Colonic mucosa (tissue), 4 donors: ENCODE data around the gene ANP32A. TPM values are rescaled to one million over a fixed set of nuclear protein-coding genes. Genes with fewer than 3 reads are reported as not detected.

Experiments used
- DNase-seq: peaks from one replicate; pipeline ENCODE4 v3.0.0-alpha.2; 2020
- H3K27ac ChIP-seq: fragments of 200-600 bp; one replicate; pipeline ENCODE4 v1.8.0; 2021
- H3K27me3 ChIP-seq: fragments of 200-600 bp; one replicate; pipeline ENCODE4 v1.8.0; 2021
- H3K36me3 ChIP-seq: fragments of 200-600 bp; one replicate; pipeline ENCODE4 v1.8.0; 2021
- H3K4me1 ChIP-seq: fragments of 200-600 bp; one replicate; pipeline ENCODE4 v1.8.0; 2021; ENCODE audit warnings: mild to moderate bottlenecking
- H3K4me3 ChIP-seq: fragments of 200-600 bp; one replicate; pipeline ENCODE4 v1.8.0; 2021
- H3K9ac ChIP-seq, 2 donors: one replicate each; pipeline ENCODE4 v1.7.0; 2013; ENCODE audit warnings: control low read depth in 2 of 2, low read depth in 2 of 2, low read length in 2 of 2
- H3K9me3 ChIP-seq: fragments of 200-600 bp; one replicate; pipeline ENCODE4 v1.8.0; 2021
- intact Hi-C: fragments of 100-400 bp; cut with DNase I; formaldehyde crosslinking; loops from one replicate; pipeline ENCODE4 v1.14.1; 2022
- total RNA-seq, 2 donors: library from RNA; stranded (reverse); fragmentation: NEBNext Ultra II Directional in 1 of 2; extraction: Animal tissue kit (Norgen Biotek cat#: 25700) in 1 of 2; gene quantifications; one replicate each; pipeline ENCODE4 v1.2.1, GENCODE V29; 2021
- TF ChIP-seq, protein P1 (sequence below): fragments of 200-600 bp; IDR thresholded peaks from one replicate; pipeline ENCODE4 v1.8.0; 2022; ENCODE audit warnings: antibody characterized with exemption, mild to moderate bottlenecking
- donor health status: healthy.
- donor health status: DM: no; HTN: no; CAD: no.
- donor health status: DM: no; HTN: no; CAD: no.

Gene ANP32A
- total RNA-seq, 2 donors from 2014 or later = 126 to 177 TPM

DNA sequence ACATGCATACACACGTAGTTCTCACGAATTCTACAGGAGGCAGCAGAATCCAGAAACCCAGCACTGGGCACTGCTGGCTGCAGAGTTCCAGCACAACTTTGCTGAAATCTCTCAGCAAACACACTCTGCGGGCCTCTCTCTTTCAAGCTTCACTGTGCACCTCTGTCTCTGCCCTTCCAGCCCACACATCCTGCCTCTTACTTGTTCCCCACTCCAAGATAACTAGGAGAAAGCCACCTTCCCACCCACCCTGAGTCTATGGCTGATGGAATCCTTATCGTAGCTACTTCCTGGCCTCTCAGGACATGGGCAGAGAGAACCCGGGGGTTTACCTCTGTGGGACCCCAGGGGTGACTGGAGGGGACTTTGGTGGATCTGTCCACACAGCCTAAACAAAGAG is 11.9 kb downstream of the ANP32A start:
- peaks cover 6% of the 10 kb centered on the region for H3K4me1 ChIP-seq

DNA sequence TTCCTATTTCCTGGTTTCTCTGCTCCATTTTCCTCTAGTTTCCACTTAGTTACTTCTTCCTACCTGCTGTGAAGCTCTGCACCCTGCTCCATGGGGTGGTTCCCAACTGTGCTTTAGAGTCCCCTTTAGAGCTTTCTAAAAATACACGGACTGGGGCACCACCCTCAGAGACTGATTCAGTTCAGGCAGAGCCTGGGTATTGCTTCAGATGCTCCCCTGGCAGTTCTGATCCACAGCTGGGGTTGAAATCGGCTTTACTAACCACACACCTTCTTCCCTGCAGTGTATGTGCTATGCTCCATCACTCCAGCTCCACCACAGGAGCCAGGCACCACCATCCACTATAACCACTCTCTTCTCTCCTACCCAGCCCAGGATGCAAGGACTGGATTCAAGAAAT is 12.6 kb downstream of the ANP32A start:
- no peaks in the 10 kb centered on the region for H3K36me3 ChIP-seq
- H3K4me1 ChIP-seq = peaks cover 4% of the 10 kb centered on the region
- TF ChIP-seq, protein P1, sequence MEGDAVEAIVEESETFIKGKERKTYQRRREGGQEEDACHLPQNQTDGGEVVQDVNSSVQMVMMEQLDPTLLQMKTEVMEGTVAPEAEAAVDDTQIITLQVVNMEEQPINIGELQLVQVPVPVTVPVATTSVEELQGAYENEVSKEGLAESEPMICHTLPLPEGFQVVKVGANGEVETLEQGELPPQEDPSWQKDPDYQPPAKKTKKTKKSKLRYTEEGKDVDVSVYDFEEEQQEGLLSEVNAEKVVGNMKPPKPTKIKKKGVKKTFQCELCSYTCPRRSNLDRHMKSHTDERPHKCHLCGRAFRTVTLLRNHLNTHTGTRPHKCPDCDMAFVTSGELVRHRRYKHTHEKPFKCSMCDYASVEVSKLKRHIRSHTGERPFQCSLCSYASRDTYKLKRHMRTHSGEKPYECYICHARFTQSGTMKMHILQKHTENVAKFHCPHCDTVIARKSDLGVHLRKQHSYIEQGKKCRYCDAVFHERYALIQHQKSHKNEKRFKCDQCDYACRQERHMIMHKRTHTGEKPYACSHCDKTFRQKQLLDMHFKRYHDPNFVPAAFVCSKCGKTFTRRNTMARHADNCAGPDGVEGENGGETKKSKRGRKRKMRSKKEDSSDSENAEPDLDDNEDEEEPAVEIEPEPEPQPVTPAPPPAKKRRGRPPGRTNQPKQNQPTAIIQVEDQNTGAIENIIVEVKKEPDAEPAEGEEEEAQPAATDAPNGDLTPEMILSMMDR = no peak
- H3K9me3 ChIP-seq = no peaks in the 10 kb centered on the region
- no peaks in the 10 kb centered on the region for H3K27me3 ChIP-seq
- no peak overlapping the region for H3K4me3 ChIP-seq
- H3K9ac ChIP-seq = no peak overlapping the region
- intact Hi-C loops = no loop called here
- no peak for DNase-seq
- H3K27ac ChIP-seq = no peak overlapping the region

More for the DNA sequence above, 11.9 kb downstream of the ANP32A start:
- no peak overlapping the region for H3K9ac ChIP-seq
- no peaks in the 10 kb centered on the region for H3K27me3 ChIP-seq
- DNase-seq = no peak
- H3K36me3 ChIP-seq = no peaks in the 10 kb centered on the region
- H3K4me3 ChIP-seq = no peak overlapping the region
- TF ChIP-seq, protein P1 = no peak
- intact Hi-C loops = no loop called here
- H3K9me3 ChIP-seq = no peaks in the 10 kb centered on the region
- H3K27ac ChIP-seq = no peak overlapping the region

DNA sequence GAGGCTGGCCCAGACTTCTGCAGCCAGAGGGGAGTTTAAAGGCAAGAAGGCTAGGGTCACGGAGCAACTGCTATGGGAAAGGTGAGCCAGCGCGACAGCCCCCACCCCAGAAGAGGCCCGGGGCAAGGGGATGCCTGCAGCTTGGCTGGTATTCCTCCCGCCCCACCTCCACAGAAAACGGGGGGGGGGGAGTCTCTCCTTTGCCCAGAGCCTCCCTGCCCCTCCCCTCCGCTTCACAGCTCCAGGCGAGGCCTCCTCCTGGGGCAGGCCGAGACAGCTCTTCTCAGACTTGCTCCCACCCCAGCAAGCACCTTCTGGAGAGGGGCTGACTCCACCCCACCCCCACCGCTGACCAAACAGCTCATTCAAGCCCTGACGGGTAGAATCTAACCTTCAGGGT is 13.4 kb downstream of the ANP32A start:
- TF ChIP-seq, protein P1 = no peak
- intact Hi-C loops = no loop called here
- Histone ChIP-seq H3K36me3 (no peaks in the 10 kb centered on the region), H3K27me3 (no peaks in the 10 kb centered on the region), H3K4me3 (no peak overlapping the region), H3K9me3 (no peaks in the 10 kb centered on the region), H3K4me1 (no peaks in the 10 kb centered on the region), H3K9ac (no peak overlapping the region), H3K27ac (no peak overlapping the region)
- no peak for DNase-seq

DNA sequence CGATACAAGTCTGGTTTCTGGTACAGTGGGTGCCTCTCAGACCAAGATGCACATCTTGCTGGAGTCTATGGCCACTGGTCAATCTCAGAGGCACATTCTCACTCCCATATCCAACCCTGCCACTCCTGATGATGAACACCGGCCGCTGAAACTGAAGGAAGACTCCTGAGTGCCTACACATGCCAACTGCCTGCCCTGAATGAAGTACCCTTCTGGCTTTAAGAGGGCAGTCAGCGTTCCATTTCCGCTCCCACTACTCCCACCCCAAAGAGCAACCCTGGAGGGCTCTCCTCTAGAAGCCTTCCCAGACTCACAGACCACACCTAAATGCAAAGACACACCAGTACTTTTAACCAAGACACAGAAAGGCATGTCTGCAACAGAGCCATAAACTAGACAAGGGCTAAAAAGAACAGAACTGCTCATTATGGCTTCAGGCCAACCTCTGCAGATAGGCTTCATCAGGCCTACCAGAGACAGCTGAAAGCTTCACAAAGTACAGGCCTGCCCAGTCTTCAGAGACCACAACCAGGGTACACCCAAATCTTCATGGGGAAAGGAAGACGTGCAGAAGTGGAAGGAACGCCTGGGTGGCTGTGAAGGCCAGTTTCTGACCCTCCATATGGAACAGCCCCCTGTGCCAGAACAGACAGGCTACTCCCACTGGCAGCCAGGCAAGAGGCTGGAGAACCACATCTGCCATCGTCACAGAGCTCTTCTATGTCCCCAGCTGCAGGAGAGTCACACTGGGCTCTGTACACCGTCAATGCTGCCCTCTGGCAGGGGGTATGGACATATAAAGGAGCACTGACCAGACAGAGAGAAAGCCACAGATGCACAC is 14.3 kb downstream of the ANP32A start:
- no peaks in the 10 kb centered on the region for H3K4me1 ChIP-seq
- no peak overlapping the region for H3K9ac ChIP-seq
- H3K9me3 ChIP-seq = no peaks in the 10 kb centered on the region
- TF ChIP-seq, protein P1 = no peak
- H3K27ac ChIP-seq = no peak overlapping the region
- H3K36me3 ChIP-seq = no peaks in the 10 kb centered on the region
- no peak for DNase-seq
- no peaks in the 10 kb centered on the region for H3K27me3 ChIP-seq
- H3K4me3 ChIP-seq = no peak overlapping the region
- intact Hi-C loops = no loop called here

DNA sequence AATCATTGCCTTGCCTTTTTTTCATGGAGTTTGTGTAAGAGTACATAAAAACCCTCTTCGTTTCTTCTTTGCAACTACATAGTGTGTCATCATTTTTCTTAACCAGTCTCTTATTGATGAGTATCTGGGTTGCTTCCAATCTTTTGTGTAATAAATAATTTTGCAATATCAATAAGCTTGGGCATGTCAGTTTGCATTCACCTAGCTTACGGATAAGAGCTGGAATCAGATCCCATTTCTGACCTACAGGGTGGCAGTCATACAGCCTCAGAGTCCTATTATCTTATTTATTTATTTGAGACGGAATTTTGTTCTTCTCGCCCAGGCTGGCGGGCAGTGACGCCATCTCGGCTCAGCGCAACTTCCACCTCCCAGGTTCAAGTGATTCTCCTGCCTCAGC is 18.3 kb downstream of the ANP32A start:
- Histone ChIP-seq H3K4me1 (no peaks in the 10 kb centered on the region), H3K27ac (no peak overlapping the region), H3K9me3 (no peaks in the 10 kb centered on the region), H3K9ac (no peak overlapping the region), H3K4me3 (no peak overlapping the region), H3K36me3 (no peaks in the 10 kb centered on the region), H3K27me3 (no peaks in the 10 kb centered on the region)
- intact Hi-C loops = no loop called here
- TF ChIP-seq, protein P1 = no peak
- DNase-seq = no peak
